GM21717 (cell line): ENCODE results near the gene ATP2B1.
"Not testable (repeated sequence)": the region's sequence is repeated elsewhere in the genome, so short reads cannot be mapped to it uniquely, and the experiment has no call there.

ENCODE experiments used
- ATAC-seq: cut with Tn5 transposase; IDR thresholded peaks from one replicate; pipeline ENCODE4 v1.9.1; 2021; ENCODE audit warnings: mild to moderate bottlenecking, moderate library complexity; ENCODE audit not compliant: unreplicated experiment

The ATP2B1 gene

DNA sequence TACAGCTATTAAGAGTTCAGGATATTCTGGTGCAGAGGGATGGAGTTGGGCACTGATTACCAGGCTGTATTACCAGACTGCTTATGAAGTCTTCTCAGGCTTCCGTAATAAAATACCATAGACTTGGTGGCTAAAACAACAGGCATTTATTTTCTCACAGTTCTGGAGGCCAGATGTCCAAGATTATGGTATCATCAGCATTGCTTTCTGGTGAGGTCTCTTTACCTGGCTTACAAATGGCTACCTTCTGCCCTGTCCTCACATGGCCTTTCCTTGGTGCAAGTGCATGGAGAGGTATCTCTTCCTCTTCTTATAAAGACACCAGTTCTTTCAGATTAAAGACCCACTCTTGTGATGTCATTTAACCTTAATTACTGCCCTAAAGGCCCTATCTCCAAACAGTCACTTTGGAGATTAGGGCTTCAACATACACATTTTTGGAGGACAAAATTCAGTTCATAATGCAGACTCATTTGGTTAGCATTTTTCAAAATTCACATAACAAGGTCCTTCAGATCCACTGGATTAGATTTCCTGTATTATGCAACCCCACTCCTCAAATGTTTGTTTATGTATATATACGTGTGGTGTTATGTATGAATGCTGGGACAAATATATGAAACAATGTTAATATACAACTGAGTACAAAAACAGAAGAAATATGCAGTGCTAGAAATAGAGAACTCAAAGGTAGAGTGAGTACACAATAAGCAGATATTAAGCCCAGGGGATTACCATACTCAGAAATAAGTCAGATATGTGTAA lies 9.3 kb upstream of the ATP2B1 start:
- ATAC-seq = no peak

GRCh38 chr12:89712706-89713105 lies 4.1 kb upstream of the ATP2B1 start:
- no peak for ATAC-seq

DNA sequence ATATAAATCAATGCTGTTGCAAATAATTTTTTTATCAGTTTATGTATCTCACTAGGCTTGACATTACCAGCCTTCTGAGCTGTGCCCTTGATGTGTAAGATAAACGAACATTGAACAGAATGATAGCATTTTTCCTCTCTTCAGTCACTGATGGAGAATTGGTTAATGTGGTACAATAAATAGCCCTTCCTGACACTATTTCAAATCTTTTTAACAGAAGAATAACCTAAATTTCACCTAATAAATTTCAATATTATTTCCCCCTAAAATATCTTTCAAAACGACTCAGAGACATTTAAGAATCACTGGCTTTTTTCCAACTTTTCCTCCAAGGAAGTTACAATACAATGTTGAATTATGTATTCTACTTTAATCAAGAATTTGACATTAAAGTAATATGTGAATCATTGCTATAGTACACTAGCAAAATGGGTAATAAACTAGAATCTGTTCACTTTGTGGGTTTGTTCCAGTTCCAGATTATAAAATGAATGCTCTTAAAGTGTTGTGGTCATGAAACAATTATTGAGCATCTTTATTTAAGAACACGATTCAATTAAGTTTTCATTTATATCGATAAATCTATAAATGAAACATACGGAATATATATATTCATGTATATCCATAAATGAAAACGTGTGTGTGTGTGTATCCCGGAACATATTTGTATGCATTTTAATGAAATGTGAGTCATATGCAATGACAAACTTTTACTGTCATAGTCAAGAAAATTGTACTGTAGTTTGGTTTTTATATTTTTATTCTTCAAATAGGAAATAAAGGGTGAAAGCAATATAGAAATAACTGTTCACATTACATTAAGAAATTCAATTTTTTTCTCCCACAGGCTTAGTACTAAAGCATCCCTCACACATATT lies 2.5 kb upstream of the ATP2B1 start:
- ATAC-seq = no peak

DNA sequence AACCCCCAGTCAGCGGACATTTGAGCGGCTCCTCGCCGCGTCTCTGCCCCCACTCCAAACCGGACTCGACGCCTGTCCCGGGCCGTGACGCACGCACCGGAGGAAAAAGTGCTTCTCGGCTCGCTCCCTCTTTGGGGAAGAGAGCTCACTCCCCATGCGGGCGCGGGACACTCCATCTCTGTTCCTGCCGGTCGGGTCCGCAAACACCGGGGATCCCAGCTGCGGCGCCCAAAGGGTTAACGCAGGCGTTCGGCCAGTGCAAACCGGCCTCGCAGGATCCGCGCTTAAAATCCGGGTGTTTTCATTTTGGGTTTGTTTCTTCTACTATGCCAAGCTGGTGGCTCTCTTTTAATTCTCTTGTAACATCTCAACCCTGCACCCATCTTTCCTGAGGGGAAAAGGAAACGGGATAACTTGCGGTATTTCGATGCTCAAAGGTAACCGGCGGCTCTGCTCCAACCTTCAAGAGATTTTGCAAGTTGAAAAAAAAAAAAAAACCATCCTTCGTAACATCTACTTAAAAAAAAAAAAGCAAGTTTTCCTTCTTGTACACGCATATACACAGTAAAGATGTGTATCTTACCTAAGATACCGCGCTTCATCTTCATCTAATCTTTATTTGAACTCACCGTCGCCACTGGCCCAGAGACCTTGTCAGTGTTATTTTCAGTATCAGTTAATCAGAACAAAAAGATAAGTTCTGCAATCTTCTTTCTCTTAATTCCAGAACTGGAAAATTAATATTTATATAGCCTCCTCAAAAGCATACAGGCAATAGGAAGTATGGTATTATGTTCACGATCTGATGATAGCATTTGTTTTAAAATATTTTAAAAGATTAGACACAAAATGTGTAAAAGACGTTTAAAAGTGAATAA lies 1.6 kb upstream of the ATP2B1 start:
- ATAC-seq = peak; percentile 0

- peak; percentile 75 for ATAC-seq
These were observed 738 bp upstream of the ATP2B1 start for GRCh38 chr12:89709157-89709994.

- ATAC-seq = peak; percentile 0
These were observed 704 bp downstream of the ATP2B1 start for GRCh38 chr12:89707703-89708564.

DNA sequence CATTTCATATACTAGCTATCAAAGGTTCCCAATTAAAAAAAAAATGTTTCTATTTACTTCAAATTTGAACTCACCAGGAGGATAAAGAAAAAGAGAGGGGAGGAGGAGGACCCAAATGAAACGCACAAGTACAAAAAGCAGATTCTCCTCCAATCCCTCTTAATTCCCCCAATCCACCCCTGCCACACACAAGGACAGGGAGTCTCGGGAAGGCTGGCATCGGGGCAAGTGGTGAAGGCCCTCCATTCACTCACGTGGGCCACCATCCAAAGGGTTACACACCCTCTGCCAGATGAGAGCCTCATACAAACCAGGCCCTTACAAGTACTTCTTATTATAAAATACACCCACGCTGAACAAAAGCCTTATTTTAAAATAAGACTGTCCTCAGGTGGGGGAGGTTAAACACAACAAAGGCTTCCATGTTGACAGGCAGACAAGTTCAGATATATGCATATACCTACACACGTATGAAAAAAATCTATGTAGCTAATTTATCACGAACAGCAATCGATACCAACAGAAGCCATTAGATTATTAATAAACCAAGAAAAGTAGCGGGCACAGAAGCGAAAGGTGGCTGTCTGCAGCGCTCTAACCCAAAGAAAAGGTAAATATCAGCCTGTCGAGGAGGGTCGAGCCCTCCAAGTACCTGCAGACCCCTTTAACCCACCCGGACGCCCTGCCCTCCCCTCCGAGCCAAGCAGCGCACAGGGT lies 1.5 kb downstream of the ATP2B1 start:
- ATAC-seq = no peak

DNA sequence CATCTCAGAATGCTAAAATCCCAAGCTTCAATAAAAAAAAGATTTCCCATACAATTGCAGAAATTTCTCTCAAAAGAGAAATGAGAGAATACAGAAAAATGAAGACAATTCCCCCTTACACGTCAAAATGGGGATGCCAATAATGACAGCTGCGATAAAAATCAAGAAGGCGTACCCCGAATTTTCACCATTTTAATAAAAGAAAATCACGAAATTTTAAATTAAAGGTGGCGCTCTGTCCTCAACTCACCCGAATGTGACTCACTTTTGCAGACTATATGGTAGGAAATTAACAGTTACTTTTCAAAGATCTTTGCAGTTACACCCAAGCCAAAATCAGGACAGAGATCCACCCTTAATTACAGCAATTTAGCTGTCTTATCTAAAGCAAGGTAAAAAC lies 2.1 kb downstream of the ATP2B1 start:
- ATAC-seq = no peak

DNA sequence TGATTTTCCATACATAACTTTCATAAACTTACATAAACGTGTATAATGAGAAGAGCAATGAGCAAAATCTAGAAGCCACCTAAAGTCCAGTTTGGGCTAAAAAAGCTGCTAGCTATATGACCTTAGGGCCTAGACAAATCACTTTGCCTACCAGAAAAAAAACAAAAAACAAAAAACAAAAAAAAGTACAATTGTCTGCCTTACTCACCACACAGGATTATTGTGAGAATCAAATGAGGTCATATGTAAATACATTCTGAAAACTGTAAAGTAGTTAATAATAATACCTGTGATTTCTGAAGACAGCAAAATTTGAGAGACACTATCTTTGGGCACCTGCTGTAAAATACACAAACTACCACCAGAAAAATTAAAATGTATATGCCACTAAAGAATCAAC lies 4.2 kb downstream of the ATP2B1 start:
- ATAC-seq = no peak

DNA sequence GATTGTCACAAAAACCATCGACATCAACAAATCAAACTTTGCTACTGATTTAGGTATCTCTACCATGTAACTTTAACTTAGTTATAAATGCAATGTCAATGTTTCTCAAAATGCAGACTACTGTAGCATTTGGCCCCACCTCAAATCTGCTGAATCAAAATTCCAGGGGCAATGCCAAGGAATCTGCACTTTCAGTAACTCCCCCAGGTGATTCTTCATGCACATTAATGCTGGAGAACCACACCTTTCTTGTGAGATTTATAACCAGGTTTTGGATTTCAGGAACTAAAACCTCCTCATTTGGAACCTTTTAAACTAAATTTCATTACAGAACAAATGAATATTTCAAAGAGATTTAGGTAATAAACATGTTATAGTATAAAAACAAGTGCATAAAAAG lies 4.9 kb downstream of the ATP2B1 start:
- ATAC-seq = no peak

GRCh38 chr12:89702503-89702902 lies 6.1 kb downstream of the ATP2B1 start:
- ATAC-seq = no peak

- no peak for ATAC-seq
These were observed 6.9 kb downstream of the ATP2B1 start for GRCh38 chr12:89701606-89702206.

DNA sequence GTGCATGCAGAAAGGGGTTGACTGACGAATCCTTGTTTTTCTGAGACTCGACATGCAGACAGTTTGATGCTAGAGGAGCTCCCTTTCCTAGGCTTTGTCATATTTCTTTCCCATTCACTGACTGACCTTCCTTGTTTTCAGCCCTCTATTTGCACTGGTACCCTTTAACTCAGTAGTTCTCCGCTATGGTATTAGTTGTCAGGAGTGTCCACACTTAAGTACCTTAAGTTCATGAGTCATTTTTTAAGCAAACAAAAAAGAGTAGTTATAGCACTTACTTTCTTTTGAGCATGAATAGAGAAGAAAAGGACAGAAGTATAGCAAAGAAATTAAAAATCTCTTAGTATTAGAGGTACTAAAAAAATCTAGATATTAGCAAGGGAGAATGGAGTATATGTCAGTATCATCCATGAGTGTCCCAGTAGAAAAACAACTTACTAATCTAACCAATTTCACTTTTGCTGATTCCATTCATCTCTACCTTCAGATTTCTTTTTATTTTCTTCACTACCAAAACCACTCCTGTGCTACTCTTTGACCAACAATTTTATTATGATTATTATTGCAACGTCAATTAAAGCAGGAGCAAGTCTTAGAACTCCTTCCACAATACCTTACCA lies 8.3 kb downstream of the ATP2B1 start:
- no peak for ATAC-seq

DNA sequence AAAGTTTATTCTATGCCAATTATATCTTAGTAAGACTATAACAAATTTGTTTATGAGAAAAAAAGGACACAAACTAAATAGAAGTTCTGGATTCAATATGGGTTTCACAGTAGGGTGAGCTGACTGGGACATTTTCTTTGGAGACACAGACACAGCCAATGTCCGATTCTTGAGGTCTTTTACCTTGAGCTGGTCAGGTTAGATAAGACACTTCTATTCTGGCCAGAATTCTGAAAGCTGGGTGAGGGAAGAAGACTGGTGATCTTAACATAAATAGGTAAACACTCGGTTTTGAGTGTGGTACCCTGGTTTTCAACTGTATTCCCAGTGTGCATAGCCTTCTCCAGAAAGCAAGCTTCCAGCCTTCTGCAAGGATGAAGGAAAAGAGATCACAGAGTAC lies 10.0 kb downstream of the ATP2B1 start:
- no peak for ATAC-seq

- ATAC-seq = not testable (repeated sequence)
These were observed 10.9 kb downstream of the ATP2B1 start for GRCh38 chr12:89697728-89698127.

- ATAC-seq = no peak
These were observed 11.3 kb downstream of the ATP2B1 start for GRCh38 chr12:89697296-89697695.

GRCh38 chr12:89695830-89696229 lies 12.8 kb downstream of the ATP2B1 start:
- no peak for ATAC-seq

DNA sequence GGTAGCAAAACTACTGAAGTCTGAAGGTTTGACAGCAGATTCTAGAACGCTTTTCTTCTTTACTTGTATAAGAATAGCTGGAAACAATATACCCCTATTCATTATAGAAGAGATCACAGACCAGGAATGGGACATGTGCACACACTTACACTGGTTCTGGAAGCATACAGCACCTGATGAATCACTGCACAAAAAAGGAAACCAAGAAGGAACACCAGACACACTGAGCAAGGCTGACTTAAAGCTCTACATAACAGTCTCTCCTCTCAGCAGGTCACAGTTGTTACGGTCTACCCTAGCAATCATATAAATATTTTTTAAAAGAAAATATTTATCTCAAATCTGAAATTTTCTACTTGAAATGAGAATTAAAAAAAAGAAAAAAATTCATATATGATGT lies 13.5 kb downstream of the ATP2B1 start:
- ATAC-seq = no peak
